GM23338 (cell line): ENCODE data around the gene DYRK1A. TPM values are rescaled to one million over a fixed set of nuclear protein-coding genes. Genes with fewer than 3 reads are reported as not detected.

ENCODE experiments used
- ATAC-seq: fragments of 200-7000 bp; cut with Tn5 transposase; 3 replicates; pipeline ENCODE4 v1.9.1; 2020
- DNase-seq: peaks from one replicate; pipeline ENCODE4 v3.0.0-alpha.2; 2015; ENCODE audit warnings: low spot score
- H2AFZ ChIP-seq: fragments of 200-600 bp; sonication (generic); 2 replicates; pipeline ENCODE4 v1.8.0; 2016; ENCODE audit warnings: antibody characterized with exemption, mild to moderate bottlenecking, moderate library complexity
- H3F3A ChIP-seq: fragments of 200-600 bp; sonication (generic); replicated peaks from 2 replicates; pipeline ENCODE4 v1.8.0; 2017; ENCODE audit warnings: antibody characterized with exemption, mixed run types, low read depth
- H3K27ac ChIP-seq: fragments of 200-600 bp; sonication (generic); 2 replicates; pipeline ENCODE4 v1.6.1; 2016; ENCODE audit warnings: low read depth
- H3K27me3 ChIP-seq: fragments of 200-600 bp; sonication (generic); 2 replicates; pipeline ENCODE4 v1.8.0; 2016; ENCODE audit warnings: mild to moderate bottlenecking, mixed run types, moderate library complexity; ENCODE audit not compliant: insufficient read depth
- H3K36me3 ChIP-seq: fragments of 200-600 bp; sonication (generic); 2 replicates; pipeline ENCODE4 v1.8.0; 2016; ENCODE audit warnings: mild to moderate bottlenecking; ENCODE audit not compliant: insufficient read depth
- H3K4me1 ChIP-seq: fragments of 200-600 bp; sonication (generic); 2 replicates; pipeline ENCODE4 v1.8.0; 2016; ENCODE audit warnings: mild to moderate bottlenecking, moderate library complexity; ENCODE audit not compliant: insufficient read depth
- H3K4me2 ChIP-seq: fragments of 200-600 bp; sonication (generic); 2 replicates; pipeline ENCODE4 v1.7.1; 2017; ENCODE audit warnings: mixed run types
- H3K4me3 ChIP-seq: fragments of 200-600 bp; sonication (generic); 2 replicates; pipeline ENCODE4 v1.6.1; 2016; ENCODE audit warnings: mixed run types
- H3K79me2 ChIP-seq: fragments of 200-600 bp; sonication (generic); replicated peaks from 2 replicates; pipeline ENCODE4 v1.8.0; 2017; ENCODE audit warnings: mild to moderate bottlenecking; ENCODE audit not compliant: insufficient read depth
- H3K9me2 ChIP-seq: fragments of 200-600 bp; sonication (generic); 2 replicates; pipeline ENCODE4 v1.8.0; 2017; ENCODE audit not compliant: insufficient read depth
- H4K20me1 ChIP-seq: fragments of 200-600 bp; sonication (generic); replicated peaks from 2 replicates; pipeline ENCODE4 v1.8.0; 2017; ENCODE audit warnings: mild to moderate bottlenecking; ENCODE audit not compliant: insufficient read depth
- H3K27ac Mint-ChIP-seq: 2 replicates; pipeline ENCODE4 v1.8.0; 2020; ENCODE audit warnings: inconsistent platforms, mild to moderate bottlenecking, moderate library complexity, mixed read lengths
- H3K27me3 Mint-ChIP-seq: 3 replicates; pipeline ENCODE4 v1.8.0; 2022; ENCODE audit warnings: low read depth, mild to moderate bottlenecking, moderate library complexity, mixed read lengths, inconsistent platforms; ENCODE audit not compliant: insufficient read depth, poor library complexity
- H3K36me3 Mint-ChIP-seq: 3 replicates; pipeline ENCODE4 v1.8.0; 2021; ENCODE audit warnings: low read depth, mild to moderate bottlenecking, inconsistent platforms, moderate library complexity, mixed read lengths
- H3K4me1 Mint-ChIP-seq: 3 replicates; pipeline ENCODE4 v1.8.0; 2020; ENCODE audit warnings: mild to moderate bottlenecking, inconsistent platforms, mixed read lengths
- H3K4me3 Mint-ChIP-seq: 3 replicates; pipeline ENCODE4 v1.8.0; 2021; ENCODE audit warnings: moderate library complexity, mild to moderate bottlenecking, inconsistent platforms, mixed read lengths
- H3K9me3 Mint-ChIP-seq: 3 replicates; pipeline ENCODE4 v1.8.0; 2020; ENCODE audit warnings: moderate library complexity, mild to moderate bottlenecking, inconsistent platforms, mixed read lengths
- JUNB ChIP-seq: IDR thresholded peaks from one replicate; pipeline ENCODE4 v1.6.1; 2016; ENCODE audit warnings: antibody characterized with exemption; ENCODE audit not compliant: unreplicated experiment
- NANOG ChIP-seq: IDR thresholded peaks from 2 replicates; pipeline ENCODE4 v1.6.1; 2016; ENCODE audit warnings: antibody characterized with exemption, borderline replicate concordance
- POLR2AphosphoS5 ChIP-seq: IDR thresholded peaks from 2 replicates; pipeline ENCODE4 v1.6.1; 2016; ENCODE audit warnings: antibody characterized with exemption, low read depth
- ZNF114 ChIP-seq: fragments of 250-450 bp; sonication (Bioruptor Pico); IDR thresholded peaks from 2 replicates; pipeline ENCODE4 v1.5.0; 2020; ENCODE audit warnings: mild to moderate bottlenecking, moderate library complexity
- ZNF331 ChIP-seq: fragments of 250-450 bp; sonication (Bioruptor Pico); IDR thresholded peaks from 2 replicates; pipeline ENCODE4 v1.5.0; 2020; ENCODE audit warnings: low read depth, mild to moderate bottlenecking, moderate library complexity
- polyA plus RNA-seq: library from polyadenylated mRNA; unstranded; fragments of >200 nt; fragmentation: Nextera tagmentation; extraction: Ambion mirVana; gene quantifications from 2 replicates; pipeline ENCODE4 v1.2.1, GENCODE V29; 2016
- total RNA-seq: library from RNA; depleted of rRNA; stranded (reverse); fragments of >200 nt; shearing (Covaris generic); gene quantifications from 2 replicates; pipeline ENCODE4 v1.2.3, GENCODE V29; 2014
- TF ChIP-seq, protein P1 (sequence below), 2 experiments: fragments of 200-600 bp in 1 of 2; sonication (generic) in 1 of 2; conservative IDR thresholded peaks; 2 replicates each; pipeline versions ENCODE4 v1.5.1 to v1.6.1; 2016 to 2017; ENCODE audit warnings: antibody characterized with exemption in 2 of 2, low read depth in 2 of 2, mild to moderate bottlenecking in 2 of 2, moderate library complexity in 1 of 2
- TF ChIP-seq, protein P2 (sequence below): IDR thresholded peaks from 2 replicates; pipeline ENCODE4 v1.6.1; 2016; ENCODE audit warnings: antibody characterized with exemption
- TF ChIP-seq, protein P3 (sequence below): IDR thresholded peaks from one replicate; pipeline ENCODE4 v1.6.1; 2018; ENCODE audit warnings: antibody characterized with exemption; ENCODE audit not compliant: unreplicated experiment

Gene DYRK1A
- total and polyA plus RNA-seq, 2 experiments from 2014 or later: 10.3 to 84.7 TPM

DNA sequence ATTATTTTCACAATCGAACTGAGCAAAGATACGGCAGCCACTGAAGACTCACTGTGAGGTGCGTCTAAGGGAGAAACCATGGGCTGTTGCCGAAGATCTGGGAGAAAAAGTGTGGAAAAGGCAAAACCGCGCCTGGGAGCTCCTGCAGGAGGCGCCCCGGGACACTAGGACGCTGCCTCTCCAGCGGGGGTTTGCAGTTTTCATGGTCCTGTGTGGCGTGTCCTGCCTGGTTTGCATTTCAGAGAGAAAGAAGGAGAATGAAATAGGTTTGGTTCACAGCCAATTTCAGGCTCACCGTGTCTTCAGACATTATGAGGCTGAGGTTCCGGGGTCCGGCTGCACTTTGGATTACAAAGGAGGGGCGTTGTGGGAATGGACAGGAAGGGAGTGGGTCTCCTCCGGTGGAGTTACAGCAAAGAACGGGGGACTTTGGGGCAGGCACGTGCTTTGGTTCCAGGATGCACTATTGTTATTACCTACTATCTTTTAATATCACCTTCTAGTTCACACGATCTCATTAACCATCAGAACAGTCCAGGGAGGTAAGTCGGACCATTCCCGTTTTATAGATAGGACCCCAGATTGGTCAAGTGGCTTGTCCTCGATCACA, 179.8 kb downstream of the DYRK1A start:
- H2AFZ ChIP-seq: peak overlapping the region; percentile 61
- no peak overlapping the region for H3K4me3 Mint-ChIP-seq
- no peaks in the 10 kb centered on the region for H3K79me2 ChIP-seq
- peaks cover 7% of the 10 kb centered on the region; the same call in 1 of the 2 replicates for H3K9me2 ChIP-seq
- H3K36me3 ChIP-seq: no peaks in the 10 kb centered on the region
- H3K9me3 Mint-ChIP-seq: peaks cover 7% of the 10 kb centered on the region; the same call in 2 of the 3 replicates
- H3K27me3 Mint-ChIP-seq: peaks cover 6% of the 10 kb centered on the region
- ATAC-seq (no peak), DNase-seq (no peak)
- peaks cover 17% of the 10 kb centered on the region for H3K4me1 Mint-ChIP-seq
- no peaks in the 10 kb centered on the region for H3K27me3 ChIP-seq
- no peak overlapping the region for H3K4me2 ChIP-seq
- H3K4me3 ChIP-seq: no peak overlapping the region
- H3K4me1 ChIP-seq: no peaks in the 10 kb centered on the region
- H3K36me3 Mint-ChIP-seq: no peaks in the 10 kb centered on the region; the same call in 1 of the 3 replicates
- no peaks in the 10 kb centered on the region for H3F3A ChIP-seq
- no peak overlapping the region for H3K27ac Mint-ChIP-seq
- no peak for TF ChIP-seq POLR2AphosphoS5
- TF ChIP-seq, protein P1, sequence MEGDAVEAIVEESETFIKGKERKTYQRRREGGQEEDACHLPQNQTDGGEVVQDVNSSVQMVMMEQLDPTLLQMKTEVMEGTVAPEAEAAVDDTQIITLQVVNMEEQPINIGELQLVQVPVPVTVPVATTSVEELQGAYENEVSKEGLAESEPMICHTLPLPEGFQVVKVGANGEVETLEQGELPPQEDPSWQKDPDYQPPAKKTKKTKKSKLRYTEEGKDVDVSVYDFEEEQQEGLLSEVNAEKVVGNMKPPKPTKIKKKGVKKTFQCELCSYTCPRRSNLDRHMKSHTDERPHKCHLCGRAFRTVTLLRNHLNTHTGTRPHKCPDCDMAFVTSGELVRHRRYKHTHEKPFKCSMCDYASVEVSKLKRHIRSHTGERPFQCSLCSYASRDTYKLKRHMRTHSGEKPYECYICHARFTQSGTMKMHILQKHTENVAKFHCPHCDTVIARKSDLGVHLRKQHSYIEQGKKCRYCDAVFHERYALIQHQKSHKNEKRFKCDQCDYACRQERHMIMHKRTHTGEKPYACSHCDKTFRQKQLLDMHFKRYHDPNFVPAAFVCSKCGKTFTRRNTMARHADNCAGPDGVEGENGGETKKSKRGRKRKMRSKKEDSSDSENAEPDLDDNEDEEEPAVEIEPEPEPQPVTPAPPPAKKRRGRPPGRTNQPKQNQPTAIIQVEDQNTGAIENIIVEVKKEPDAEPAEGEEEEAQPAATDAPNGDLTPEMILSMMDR (conservative IDR thresholded peaks at IDR 0.05; ENCODE audit: low read depth in 2 of 2): peak; percentile 48 to 50
- no peaks in the 10 kb centered on the region for H4K20me1 ChIP-seq
- H3K27ac ChIP-seq: no peak overlapping the region

DNA sequence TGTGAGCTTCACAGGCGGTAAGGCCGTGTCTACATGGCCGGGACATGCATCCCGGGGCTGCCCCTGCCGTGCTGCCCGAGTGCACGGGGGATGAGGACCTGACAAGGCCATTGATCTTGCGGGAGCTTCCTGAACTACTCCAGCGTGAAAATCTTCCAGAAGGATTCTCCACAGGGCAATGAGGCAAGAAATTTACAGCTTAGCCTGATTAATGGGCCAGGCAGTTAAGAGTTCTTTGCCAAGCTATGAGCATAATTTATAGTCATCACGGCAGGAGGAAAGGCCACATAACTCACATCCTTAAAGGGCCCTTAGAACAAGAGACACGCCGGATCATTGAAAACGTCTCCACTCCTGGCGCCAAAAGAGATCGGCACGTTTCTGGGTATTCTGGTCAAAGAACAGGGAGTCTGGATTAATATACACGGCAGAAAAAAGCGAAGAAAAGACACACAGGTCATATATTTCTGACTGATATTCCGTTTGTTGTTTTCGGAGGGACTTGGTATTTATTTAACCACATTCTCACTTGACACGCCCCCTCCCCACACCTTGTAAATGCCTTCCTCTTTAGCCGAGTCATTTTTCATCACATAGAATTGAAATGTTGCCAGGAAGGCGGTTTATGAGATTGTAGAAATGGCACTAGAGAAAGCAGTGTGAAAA, 180.5 kb downstream of the DYRK1A start:
- Histone ChIP-seq H4K20me1 (no peaks in the 10 kb centered on the region), H3K4me3 (no peak overlapping the region), H3K79me2 (no peaks in the 10 kb centered on the region), H3K4me1 (no peaks in the 10 kb centered on the region), H3F3A (no peaks in the 10 kb centered on the region), H3K27me3 (no peaks in the 10 kb centered on the region), H2AFZ (peak overlapping the region; percentile 61), H3K27ac (0 out of 2 replicates have a peak overlapping the region, but pooled peaks have one; percentile 24), H3K9me2 (0 out of 2 replicates have a peak, but pooled peaks cover 3% of the 10 kb centered on the region), H3K36me3 (no peaks in the 10 kb centered on the region), H3K4me2 (no peak overlapping the region)
- DNase-seq (no peak), ATAC-seq (no peak)
- Mint-ChIP-seq H3K4me3 (no peak overlapping the region), H3K4me1 (peaks cover 17% of the 10 kb centered on the region), H3K36me3 (no peaks in the 10 kb centered on the region; the same call in 2 of the 3 replicates), H3K9me3 (peaks cover 7% of the 10 kb centered on the region; the same call in 2 of the 3 replicates), H3K27ac (no peak overlapping the region), H3K27me3 (peaks cover 6% of the 10 kb centered on the region)
- TF ChIP-seq ZNF114 (no peak), JUNB (no peak), NANOG (no peak), ZNF331 (CRISPR knock-in tag) (no peak)
- TF ChIP-seq, protein P2, sequence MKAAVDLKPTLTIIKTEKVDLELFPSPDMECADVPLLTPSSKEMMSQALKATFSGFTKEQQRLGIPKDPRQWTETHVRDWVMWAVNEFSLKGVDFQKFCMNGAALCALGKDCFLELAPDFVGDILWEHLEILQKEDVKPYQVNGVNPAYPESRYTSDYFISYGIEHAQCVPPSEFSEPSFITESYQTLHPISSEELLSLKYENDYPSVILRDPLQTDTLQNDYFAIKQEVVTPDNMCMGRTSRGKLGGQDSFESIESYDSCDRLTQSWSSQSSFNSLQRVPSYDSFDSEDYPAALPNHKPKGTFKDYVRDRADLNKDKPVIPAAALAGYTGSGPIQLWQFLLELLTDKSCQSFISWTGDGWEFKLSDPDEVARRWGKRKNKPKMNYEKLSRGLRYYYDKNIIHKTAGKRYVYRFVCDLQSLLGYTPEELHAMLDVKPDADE: no peak
- TF ChIP-seq, protein P3, sequence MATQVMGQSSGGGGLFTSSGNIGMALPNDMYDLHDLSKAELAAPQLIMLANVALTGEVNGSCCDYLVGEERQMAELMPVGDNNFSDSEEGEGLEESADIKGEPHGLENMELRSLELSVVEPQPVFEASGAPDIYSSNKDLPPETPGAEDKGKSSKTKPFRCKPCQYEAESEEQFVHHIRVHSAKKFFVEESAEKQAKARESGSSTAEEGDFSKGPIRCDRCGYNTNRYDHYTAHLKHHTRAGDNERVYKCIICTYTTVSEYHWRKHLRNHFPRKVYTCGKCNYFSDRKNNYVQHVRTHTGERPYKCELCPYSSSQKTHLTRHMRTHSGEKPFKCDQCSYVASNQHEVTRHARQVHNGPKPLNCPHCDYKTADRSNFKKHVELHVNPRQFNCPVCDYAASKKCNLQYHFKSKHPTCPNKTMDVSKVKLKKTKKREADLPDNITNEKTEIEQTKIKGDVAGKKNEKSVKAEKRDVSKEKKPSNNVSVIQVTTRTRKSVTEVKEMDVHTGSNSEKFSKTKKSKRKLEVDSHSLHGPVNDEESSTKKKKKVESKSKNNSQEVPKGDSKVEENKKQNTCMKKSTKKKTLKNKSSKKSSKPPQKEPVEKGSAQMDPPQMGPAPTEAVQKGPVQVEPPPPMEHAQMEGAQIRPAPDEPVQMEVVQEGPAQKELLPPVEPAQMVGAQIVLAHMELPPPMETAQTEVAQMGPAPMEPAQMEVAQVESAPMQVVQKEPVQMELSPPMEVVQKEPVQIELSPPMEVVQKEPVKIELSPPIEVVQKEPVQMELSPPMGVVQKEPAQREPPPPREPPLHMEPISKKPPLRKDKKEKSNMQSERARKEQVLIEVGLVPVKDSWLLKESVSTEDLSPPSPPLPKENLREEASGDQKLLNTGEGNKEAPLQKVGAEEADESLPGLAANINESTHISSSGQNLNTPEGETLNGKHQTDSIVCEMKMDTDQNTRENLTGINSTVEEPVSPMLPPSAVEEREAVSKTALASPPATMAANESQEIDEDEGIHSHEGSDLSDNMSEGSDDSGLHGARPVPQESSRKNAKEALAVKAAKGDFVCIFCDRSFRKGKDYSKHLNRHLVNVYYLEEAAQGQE: no peak
